PC-3 (cell line): ENCODE measurements around the gene MBD3L2B. TPM values are rescaled to one million over a fixed set of nuclear protein-coding genes. Genes with fewer than 3 reads are reported as not detected.
"Not testable (repeated sequence)": the region's sequence is repeated elsewhere in the genome, so short reads cannot be mapped to it uniquely, and the experiment has no call there.

Source experiments
- ATAC-seq: fragments of 200-7000 bp; cut with Tn5 transposase; 2 replicates; pipeline ENCODE4 v1.9.1; 2020; ENCODE audit warnings: mild to moderate bottlenecking, moderate library complexity
- BruUV-seq: library from RNA; stranded (reverse); fragments of 400-500 nt; replicated peaks from 2 replicates; lab custom pipeline; 2021; lab: Mats Ljungman, UMichigan
- CTCF ChIA-PET: fragments of 300-600 bp; sonication (Branson Sonifier 250); formaldehyde crosslinking; loops from one replicate; lab custom pipeline; 2022; ENCODE audit warnings: antibody characterized with exemption; lab: Charles Lee
- POLR2A ChIA-PET: fragments of 300-600 bp; sonication (Branson Sonifier 250); formaldehyde crosslinking; loops from one replicate; lab custom pipeline; 2022; ENCODE audit warnings: antibody characterized with exemption; ENCODE audit not compliant: unreplicated experiment; lab: Charles Lee
- DNase-seq: peaks from one replicate; pipeline ENCODE4 v3.0.0-alpha.2; 2015
- H2AFZ ChIP-seq: fragments of 300-600 bp; sonication (generic); 2 replicates; pipeline ENCODE4 v1.6.0; 2016; ENCODE audit warnings: antibody characterized with exemption, low read length
- H3F3A ChIP-seq: fragments of 300-600 bp; sonication (generic); one replicate; pipeline ENCODE4 v1.6.0; 2017; ENCODE audit warnings: antibody characterized with exemption, low read length, control low read depth, mild to moderate bottlenecking; ENCODE audit not compliant: unreplicated experiment
- H3K27ac ChIP-seq: fragments of 300-600 bp; sonication (generic); 2 replicates; pipeline ENCODE4 v1.5.1; 2016; ENCODE audit warnings: mild to moderate bottlenecking, low read length
- H3K27me3 ChIP-seq: fragments of 300-600 bp; sonication (generic); 2 replicates; pipeline ENCODE4 v1.6.1; 2016; ENCODE audit warnings: low read length, mixed read lengths
- H3K36me3 ChIP-seq: fragments of 300-600 bp; sonication (generic); 2 replicates; pipeline ENCODE4 v1.6.1; 2016; ENCODE audit warnings: low read depth, mixed run types, low read length, mixed read lengths
- H3K4me1 ChIP-seq: fragments of 300-600 bp; sonication (generic); 2 replicates; pipeline ENCODE4 v1.5.1; 2016; ENCODE audit warnings: low read length; ENCODE audit not compliant: insufficient read depth
- H3K4me2 ChIP-seq: fragments of 300-600 bp; sonication (generic); 2 replicates; pipeline ENCODE4 v1.6.0; 2016; ENCODE audit warnings: low read length
- H3K4me3 ChIP-seq: fragments of 300-600 bp; sonication (generic); 2 replicates; pipeline ENCODE4 v1.5.1; 2016; ENCODE audit warnings: mild to moderate bottlenecking, low read length, mixed read lengths
- H3K79me2 ChIP-seq: fragments of 300-600 bp; sonication (generic); 2 replicates; pipeline ENCODE4 v1.6.1; 2017; ENCODE audit warnings: low read length, mixed read lengths
- H3K9ac ChIP-seq: fragments of 300-600 bp; sonication (generic); 2 replicates; pipeline ENCODE4 v1.6.0; 2016; ENCODE audit warnings: mild to moderate bottlenecking, low read length
- H3K9me2 ChIP-seq: fragments of 300-600 bp; sonication (generic); replicated peaks from 2 replicates; pipeline ENCODE4 v1.6.1; 2016; ENCODE audit warnings: mixed run types, low read length, mixed read lengths
- H3K9me3 ChIP-seq: fragments of 300-600 bp; sonication (generic); 2 replicates; pipeline ENCODE4 v1.6.1; 2016; ENCODE audit warnings: low read length, mixed read lengths
- H4K20me1 ChIP-seq: fragments of 300-600 bp; sonication (generic); 2 replicates; pipeline ENCODE4 v1.6.1; 2016; ENCODE audit warnings: low read length, mixed read lengths
- CTCF ChIP-seq: fragments of 300-600 bp; sonication (generic); conservative IDR thresholded peaks from 2 replicates; pipeline ENCODE4 v1.5.1; 2017; ENCODE audit warnings: antibody characterized with exemption, low read depth, mild to moderate bottlenecking, low read length
- EZH2 ChIP-seq: fragments of 300-600 bp; sonication (generic); IDR thresholded peaks from one replicate; pipeline ENCODE4 v1.6.1; 2017; ENCODE audit warnings: antibody characterized with exemption, mild to moderate bottlenecking, low read length; ENCODE audit not compliant: unreplicated experiment
- EZH2phosphoT487 ChIP-seq: fragments of 300-600 bp; sonication (generic); IDR thresholded peaks from 2 replicates; pipeline ENCODE4 v1.6.1; 2018; ENCODE audit warnings: mild to moderate bottlenecking, antibody characterized with exemption, low read length, borderline replicate concordance
- intact Hi-C: fragments of 100-400 bp; cut with micrococcal nuclease; formaldehyde crosslinking; loops from 2 replicates; pipeline ENCODE4 v1.9.0; 2023
- total RNA-seq: library from RNA; depleted of rRNA; stranded (reverse); fragments of >200 nt; gene quantifications from 2 replicates; pipeline ENCODE4 v1.2.3, GENCODE V29; 2014

MBD3L2B gene
- total RNA-seq, 1 experiment from 2014 or later: not detected

DNA sequence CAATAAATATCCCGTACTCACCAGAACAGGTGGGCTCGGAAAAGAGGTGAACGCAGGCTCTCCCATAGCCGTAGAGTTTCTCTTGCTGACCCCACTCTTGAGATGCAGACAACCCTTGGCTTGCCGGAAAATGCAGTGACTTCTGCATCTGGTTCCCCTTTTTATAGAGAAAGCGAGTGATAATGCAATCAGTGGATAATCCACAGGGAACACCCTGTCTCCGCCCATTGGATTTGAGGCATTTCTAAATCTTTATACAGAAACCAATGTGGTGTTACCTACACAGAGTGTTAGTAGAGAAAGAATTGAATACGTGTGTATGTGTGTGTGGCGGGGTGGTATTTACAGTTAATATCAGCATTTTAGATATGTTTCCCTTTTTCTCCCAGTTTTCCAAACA is 18.8 kb upstream of the MBD3L2B start, which contains the start of gene MBD3L4:
Gene MBD3L4, minus strand, starts transcription at position 101 of the 400 bp plus-strand sequence. Its CDS starts 35 bp downstream, at position 66.
- CTCF ChIA-PET, H3K27me3 ChIP-seq, H4K20me1 ChIP-seq, H2AFZ ChIP-seq, ATAC-seq, H3K9me3 ChIP-seq, H3K79me2 ChIP-seq, H3F3A ChIP-seq, POLR2A ChIA-PET, H3K27ac ChIP-seq, H3K36me3 ChIP-seq, H3K4me2 ChIP-seq, intact Hi-C loops, H3K9me2 ChIP-seq, H3K9ac ChIP-seq, H3K4me3 ChIP-seq, DNase-seq, H3K4me1 ChIP-seq, BruUV-seq: not testable (repeated sequence)

DNA sequence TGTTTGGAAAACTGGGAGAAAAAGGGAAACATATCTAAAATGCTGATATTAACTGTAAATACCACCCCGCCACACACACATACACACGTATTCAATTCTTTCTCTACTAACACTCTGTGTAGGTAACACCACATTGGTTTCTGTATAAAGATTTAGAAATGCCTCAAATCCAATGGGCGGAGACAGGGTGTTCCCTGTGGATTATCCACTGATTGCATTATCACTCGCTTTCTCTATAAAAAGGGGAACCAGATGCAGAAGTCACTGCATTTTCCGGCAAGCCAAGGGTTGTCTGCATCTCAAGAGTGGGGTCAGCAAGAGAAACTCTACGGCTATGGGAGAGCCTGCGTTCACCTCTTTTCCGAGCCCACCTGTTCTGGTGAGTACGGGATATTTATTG is 9.0 kb upstream of the MBD3L2B start, which contains the start of gene MBD3L5:
Gene MBD3L5, plus strand, starts transcription at position 301 of the 400 bp plus-strand sequence. Its CDS starts 34 bp downstream, at position 335.
- not testable (repeated sequence) for H3K9me2 ChIP-seq, H3K4me3 ChIP-seq

GRCh38 chr19:7028790-7029189 is 7.6 kb upstream of the MBD3L2B start:
- H3K4me1 ChIP-seq, H3K9me3 ChIP-seq, H2AFZ ChIP-seq, H3K79me2 ChIP-seq, DNase-seq, H3K4me3 ChIP-seq, POLR2A ChIA-PET, H3F3A ChIP-seq, H4K20me1 ChIP-seq, H3K27me3 ChIP-seq, H3K27ac ChIP-seq, H3K4me2 ChIP-seq, BruUV-seq, H3K9me2 ChIP-seq, H3K36me3 ChIP-seq, ATAC-seq, intact Hi-C loops, H3K9ac ChIP-seq, CTCF ChIA-PET: not testable (repeated sequence)

More for the DNA sequence above, 9.0 kb upstream of the MBD3L2B start, which contains the start of gene MBD3L5:
- H3K79me2 ChIP-seq, H3K27me3 ChIP-seq, POLR2A ChIA-PET, H3F3A ChIP-seq, intact Hi-C loops, H3K27ac ChIP-seq, H3K9ac ChIP-seq, H2AFZ ChIP-seq, CTCF ChIA-PET, H3K36me3 ChIP-seq, DNase-seq, H3K9me3 ChIP-seq, H4K20me1 ChIP-seq, BruUV-seq, H3K4me1 ChIP-seq, H3K4me2 ChIP-seq, ATAC-seq: not testable (repeated sequence)

DNA sequence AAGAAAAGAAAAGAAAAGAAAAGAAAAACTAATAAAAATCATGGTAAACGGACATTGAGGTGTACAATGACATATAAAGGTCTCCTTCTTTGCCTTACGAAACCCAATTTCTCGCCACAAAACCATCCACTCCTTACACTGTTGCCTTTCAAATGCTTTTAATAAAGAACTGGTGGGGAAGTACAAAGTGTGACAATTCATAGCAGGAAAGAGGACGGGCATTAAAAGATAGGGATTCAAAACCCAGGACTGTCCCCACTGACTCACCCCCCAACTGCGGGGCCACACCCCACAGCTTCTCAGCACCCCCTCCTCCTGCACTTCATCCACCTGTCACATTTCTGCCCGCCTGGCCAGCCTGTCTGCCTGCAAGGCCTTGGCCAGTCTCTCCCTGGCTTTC is 2.4 kb downstream of the MBD3L2B start:
- H3K79me2 ChIP-seq: no peaks in the 10 kb centered on the region
- intact Hi-C loops: no loop called here
- DNase-seq (no peak), ATAC-seq (no peak)
- POLR2A ChIA-PET: no interaction called here
- no peak overlapping the region for H3K9ac ChIP-seq
- H3K27ac ChIP-seq: no peak overlapping the region
- H3K4me1 ChIP-seq: no peaks in the 10 kb centered on the region
- H2AFZ ChIP-seq: no peak overlapping the region
- H3K36me3 ChIP-seq: no peaks in the 10 kb centered on the region
- peaks cover 12% of the 10 kb centered on the region; the same call in 1 of the 2 replicates for H3K27me3 ChIP-seq
- H3K4me3 ChIP-seq: no peak overlapping the region
- CTCF ChIA-PET: no interaction called here
- no peak for TF ChIP-seq EZH2phosphoT487
- TF ChIP-seq CTCF: no peak
- no peak for TF ChIP-seq EZH2
- no peaks in the 10 kb centered on the region for H3K9me2 ChIP-seq
- H4K20me1 ChIP-seq: no peaks in the 10 kb centered on the region
- no peaks in the 10 kb centered on the region for H3F3A ChIP-seq
- no TSS peak for BruUV-seq
- 0 out of 2 replicates have a peak, but pooled peaks cover 4% of the 10 kb centered on the region for H3K9me3 ChIP-seq
- no peak overlapping the region for H3K4me2 ChIP-seq
